H1 (cell line): ENCODE data around the gene CORIN. TPM values are rescaled to one million over a fixed set of nuclear protein-coding genes. Genes with fewer than 3 reads are reported as not detected.

Experiments used
- CTCF ChIA-PET: fragments of 300-600 bp; sonication (Branson Sonifier 250); formaldehyde crosslinking; loops from one replicate; lab custom pipeline; 2021; ENCODE audit not compliant: partially characterized antibody; lab: Charles Lee
- POLR2A ChIA-PET: fragments of 300-600 bp; sonication (Branson Sonifier 250); formaldehyde crosslinking; loops from one replicate; lab custom pipeline; 2021; ENCODE audit warnings: inconsistent platforms; ENCODE audit not compliant: partially characterized antibody; lab: Charles Lee
- DNase-seq, 2 experiments: peaks; one replicate each; pipeline versions ENCODE4 v3.0.0 to v3.0.0-alpha.2; 2010 to 2022; ENCODE audit warnings: low spot score in 2 of 2, low read depth in 1 of 2, mixed read lengths in 1 of 2
- FAIRE-seq: peaks from 2 replicates; lab custom pipeline; 2011; peaks lifted over from hg19 to GRCh38; lab: Jason Lieb, UNC
- H2AFZ ChIP-seq: 2 replicates; pipeline ENCODE4 v1.8.1; 2012; ENCODE audit warnings: low read length, inconsistent platforms
- H2AK5ac ChIP-seq: 2 replicates; pipeline ENCODE4 v1.6.1; 2013; ENCODE audit warnings: low read depth, low read length
- H2BK120ac ChIP-seq: replicated peaks from 2 replicates; pipeline ENCODE3; 2013; ENCODE audit warnings: low read depth, low read length, inconsistent platforms
- H2BK12ac ChIP-seq: 2 replicates; pipeline ENCODE4 v1.6.1; 2013; ENCODE audit warnings: low read depth, low read length
- H2BK15ac ChIP-seq: 2 replicates; pipeline ENCODE4 v1.6.1; 2013; ENCODE audit warnings: low read length
- H2BK20ac ChIP-seq: 2 replicates; pipeline ENCODE4 v1.6.1; 2013; ENCODE audit warnings: low read length
- H2BK5ac ChIP-seq: 2 replicates; pipeline ENCODE4 v1.6.1; 2013; ENCODE audit warnings: low read depth, low read length
- H3K14ac ChIP-seq: 2 replicates; pipeline ENCODE4 v1.6.1; 2013; ENCODE audit warnings: inconsistent platforms; ENCODE audit not compliant: insufficient read length
- H3K18ac ChIP-seq: 2 replicates; pipeline ENCODE4 v1.6.1; 2013; ENCODE audit warnings: low read length; ENCODE audit errors: extremely low read depth
- H3K23ac ChIP-seq: 2 replicates; pipeline ENCODE4 v1.6.1; 2013; ENCODE audit warnings: inconsistent platforms; ENCODE audit not compliant: insufficient read length
- H3K23me2 ChIP-seq: 2 replicates; pipeline ENCODE4 v1.6.1; 2013; ENCODE audit warnings: low read depth, low read length
- H3K27ac ChIP-seq: 2 replicates; pipeline ENCODE4 v1.6.1; 2011; ENCODE audit warnings: low read depth, low read length, inconsistent platforms
- H3K27me3 ChIP-seq, 4 experiments: replicated peaks in 1 of 4; 1 replicate in 1 of 4; 2 replicates in 3 of 4; pipeline versions ENCODE4 v1.6.1 to v1.8.1; 2011 to 2013; ENCODE audit warnings: low read length in 3 of 4, mild to moderate bottlenecking in 3 of 4, inconsistent platforms in 2 of 4, mixed read lengths in 2 of 4, moderate library complexity in 1 of 4; ENCODE audit not compliant: control insufficient read depth in 3 of 4, insufficient read depth in 3 of 4; ENCODE audit errors: extremely low read depth in 1 of 4
- H3K36me3 ChIP-seq, 4 experiments: 2 replicates each; pipeline versions ENCODE4 v1.6.1 to v1.8.1; 2011 to 2013; ENCODE audit warnings: mild to moderate bottlenecking in 4 of 4, low read length in 3 of 4, moderate library complexity in 2 of 4, control low read depth in 1 of 4, inconsistent platforms in 1 of 4; ENCODE audit not compliant: insufficient read depth in 4 of 4, control insufficient read depth in 2 of 4
- H3K4ac ChIP-seq: replicated peaks from 2 replicates; pipeline ENCODE3; 2013; ENCODE audit warnings: low read length, low read depth, mixed read lengths, inconsistent platforms; ENCODE audit not compliant: insufficient read length
- H3K4me1 ChIP-seq, 4 experiments: replicated peaks in 1 of 4; 1 replicate in 1 of 4; 2 replicates in 3 of 4; pipeline versions ENCODE4 v1.6.1 to v1.8.1; 2011 to 2013; ENCODE audit warnings: low read length in 3 of 4, inconsistent platforms in 2 of 4, mixed read lengths in 1 of 4; ENCODE audit not compliant: insufficient read depth in 4 of 4, control insufficient read depth in 3 of 4
- H3K4me2 ChIP-seq, 2 experiments: 2 replicates each; pipeline versions ENCODE4 v1.6.1 to v1.8.1; 2011 to 2013; ENCODE audit warnings: low read depth in 2 of 2, low read length in 2 of 2, control low read depth in 1 of 2, inconsistent platforms in 1 of 2, mild to moderate bottlenecking in 1 of 2; ENCODE audit not compliant: insufficient read depth in 1 of 2
- H3K4me3 ChIP-seq, 4 experiments: fragments of 200-600, 300-600 bp in 1 of 4; sonication (generic), shearing (Covaris generic), sonication (Bioruptor Twin) in 1 of 4; 2 replicates each; pipeline versions ENCODE4 v1.5.1 to v1.8.1; 2011 to 2016; ENCODE audit warnings: low read length in 4 of 4, low read depth in 3 of 4, control low read depth in 2 of 4, inconsistent platforms in 2 of 4, mild to moderate bottlenecking in 2 of 4, mixed read lengths in 1 of 4, moderate library complexity in 1 of 4; ENCODE audit not compliant: insufficient read depth in 2 of 4; ENCODE audit errors: extremely low read depth in 1 of 4
- H3K56ac ChIP-seq: replicated peaks from 2 replicates; pipeline ENCODE3; 2013; ENCODE audit warnings: low read depth, mild to moderate bottlenecking, mixed read lengths, low read length, inconsistent platforms; ENCODE audit not compliant: insufficient read length
- H3K79me1 ChIP-seq: 2 replicates; pipeline ENCODE4 v1.6.1; 2013; ENCODE audit warnings: low read depth, low read length, control low read depth
- H3K79me2 ChIP-seq, 2 experiments: 2 replicates each; pipeline versions ENCODE4 v1.6.1 to v1.8.1; 2012 to 2013; ENCODE audit warnings: low read length in 2 of 2, mild to moderate bottlenecking in 2 of 2, inconsistent platforms in 1 of 2; ENCODE audit not compliant: insufficient read depth in 2 of 2, control insufficient read depth in 1 of 2
- H3K9ac ChIP-seq, 4 experiments: replicated peaks in 1 of 4; 1 replicate in 1 of 4; 2 replicates in 3 of 4; pipeline versions ENCODE4 v1.6.1 to v1.8.1; 2011 to 2013; ENCODE audit warnings: low read depth in 3 of 4, low read length in 3 of 4, control low read depth in 2 of 4, mild to moderate bottlenecking in 2 of 4, moderate library complexity in 2 of 4, inconsistent platforms in 1 of 4; ENCODE audit errors: extremely low read depth in 1 of 4
- H3K9me3 ChIP-seq, 2 experiments: 2 replicates each; pipeline versions ENCODE4 v1.6.1 to v1.8.1; 2012 to 2013; ENCODE audit warnings: mild to moderate bottlenecking in 2 of 2, moderate library complexity in 2 of 2, control low read depth in 1 of 2, inconsistent platforms in 1 of 2, low read depth in 1 of 2, low read length in 1 of 2, mixed read lengths in 1 of 2; ENCODE audit not compliant: insufficient read depth in 2 of 2
- H4K20me1 ChIP-seq, 2 experiments: replicated peaks in 1 of 2; 2 replicates each; pipeline versions ENCODE3 to v1.8.1; 2011 to 2013; ENCODE audit warnings: inconsistent platforms in 2 of 2, low read length in 2 of 2, mild to moderate bottlenecking in 1 of 2; ENCODE audit not compliant: insufficient read depth in 2 of 2, control insufficient read depth in 1 of 2
- H4K5ac ChIP-seq: 2 replicates; pipeline ENCODE4 v1.6.1; 2013; ENCODE audit warnings: low read length, low read depth, mixed read lengths, inconsistent platforms; ENCODE audit not compliant: insufficient read length
- H4K8ac ChIP-seq: 2 replicates; pipeline ENCODE4 v1.8.0; 2013; ENCODE audit warnings: mild to moderate bottlenecking, moderate library complexity, low read length, inconsistent platforms; ENCODE audit not compliant: insufficient read depth; ENCODE audit errors: extremely low read depth
- H4K91ac ChIP-seq: replicated peaks from 2 replicates; pipeline ENCODE3; 2013; ENCODE audit warnings: low read length, mixed read lengths, inconsistent platforms; ENCODE audit not compliant: insufficient read length
- BRCA1 ChIP-seq: IDR thresholded peaks from 2 replicates; pipeline ENCODE4 v1.6.1; 2012; ENCODE audit warnings: low read depth, low read length, improper control_type of control experiment
- CBX8 ChIP-seq: fragments of 300-800, 300-1000 bp; sonication (generic); IDR thresholded peaks from 2 replicates; pipeline ENCODE4 v1.7.1; 2016; ENCODE audit warnings: low read depth, low read length, borderline replicate concordance
- JUN ChIP-seq: IDR thresholded peaks from 2 replicates; pipeline ENCODE4 v1.6.1; 2011; ENCODE audit warnings: low read depth, mild to moderate bottlenecking, improper control_type of control experiment, low read length
- KDM5A ChIP-seq: fragments of 200-600 bp; IDR thresholded peaks from 2 replicates; pipeline ENCODE4 v1.7.1; 2012; ENCODE audit warnings: mild to moderate bottlenecking, low read length, inconsistent platforms, mixed read lengths
- SIX5 ChIP-seq: IDR thresholded peaks from 2 replicates; pipeline ENCODE4 v1.6.1; 2011; ENCODE audit warnings: mild to moderate bottlenecking, low read depth, low read length
- SP4 ChIP-seq: IDR thresholded peaks from 2 replicates; pipeline ENCODE4 v1.6.1; 2012; ENCODE audit warnings: low read length, inconsistent platforms
- polyA plus RNA-seq, 7 experiments: library from polyadenylated mRNA; depleted of rRNA in 3 of 7; stranded (reverse) in 5 of 7; unstranded in 2 of 7; fragments of >200 nt in 5 of 7; fragments of 200-250 nt in 2 of 7; gene quantifications; 1 replicate in 5 of 7; 2 replicates in 1 of 7; 4 replicates in 1 of 7; pipeline versions ENCODE4 v1.2.1 to v1.2.3, GENCODE V29; 2011 to 2013; ENCODE audit warnings: missing spikeins in 2 of 7, mixed read lengths in 2 of 7
- total RNA-seq: library from RNA; stranded (reverse); fragmentation: NEBNext Ultra II Directional; extraction: Animal tissue kit (Norgen Biotek cat#: 25700); gene quantifications from 2 replicates; pipeline ENCODE4 v1.2.1, GENCODE V29; 2021
- TF ChIP-seq, protein P1 (sequence below): IDR thresholded peaks from 2 replicates; pipeline ENCODE4 v1.6.1; 2012; ENCODE audit warnings: inconsistent platforms
- TF ChIP-seq, protein P2 (sequence below): IDR thresholded peaks from 2 replicates; pipeline ENCODE4 v1.6.1; 2011; ENCODE audit warnings: low read depth, mild to moderate bottlenecking, low read length; ENCODE audit not compliant: insufficient read depth

The CORIN gene
- total and polyA plus RNA-seq, 2 of the 8 experiments (the other 6 are each of a cell fraction or from before 2014, with no cell fraction given): 0.09 to 0.32 TPM

DNA sequence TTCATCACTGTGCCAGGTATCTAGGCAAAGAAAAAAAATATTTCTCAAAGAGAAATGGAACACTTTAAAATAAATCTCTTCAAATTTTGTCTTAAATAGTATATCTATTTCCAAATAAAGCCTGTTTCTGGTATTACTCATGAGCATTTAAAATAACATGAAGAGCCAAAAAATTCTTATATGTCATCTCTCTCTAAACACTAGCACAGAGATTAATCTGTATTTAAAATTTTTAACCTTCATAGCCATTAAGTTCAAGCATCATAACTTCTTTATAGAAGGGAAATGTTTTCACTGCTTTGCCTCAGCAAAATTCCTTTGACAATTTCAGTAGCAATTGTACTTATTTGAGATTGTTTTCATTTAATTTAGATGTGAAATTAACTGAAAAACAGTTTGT, 5.1 kb upstream of the CORIN start:
- H3K14ac ChIP-seq: no peak overlapping the region
- ChIA-PET CTCF (interaction anchor here (0.6 to 8.6 kb wide), 5 partner anchors 92 to 352 kb away, joined by 3 to 282 read pairs (median 4); no protein-coding TSS in a partner anchor), POLR2A (interaction anchor here (0.8 kb wide), 1 partner anchor 65 kb away, joined by 3 read pairs; no protein-coding TSS in a partner anchor)
- no peak overlapping the region for H4K5ac ChIP-seq
- no peak overlapping the region for H3K23ac ChIP-seq
- no peak overlapping the region for H2BK15ac ChIP-seq
- no peak overlapping the region for H3K4me3 ChIP-seq
- no peaks in the 10 kb centered on the region for H3K79me2 ChIP-seq
- peaks cover 0 to 15% (median 3%) of the 10 kb centered on the region in 4 experiments; a peak in 6 of 8 replicates for H3K36me3 ChIP-seq
- no peak overlapping the region for H2BK12ac ChIP-seq
- TF ChIP-seq SP4: no peak
- no peak for TF ChIP-seq SIX5
- TF ChIP-seq, protein P1, sequence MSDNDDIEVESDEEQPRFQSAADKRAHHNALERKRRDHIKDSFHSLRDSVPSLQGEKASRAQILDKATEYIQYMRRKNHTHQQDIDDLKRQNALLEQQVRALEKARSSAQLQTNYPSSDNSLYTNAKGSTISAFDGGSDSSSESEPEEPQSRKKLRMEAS: no peak
- TF ChIP-seq, protein P2, sequence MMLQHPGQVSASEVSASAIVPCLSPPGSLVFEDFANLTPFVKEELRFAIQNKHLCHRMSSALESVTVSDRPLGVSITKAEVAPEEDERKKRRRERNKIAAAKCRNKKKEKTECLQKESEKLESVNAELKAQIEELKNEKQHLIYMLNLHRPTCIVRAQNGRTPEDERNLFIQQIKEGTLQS: no peak
- no peak for TF ChIP-seq BRCA1
- TF ChIP-seq CBX8: no peak
- TF ChIP-seq JUN: no peak
- TF ChIP-seq KDM5A: no peak
- TF ChIP-seq, all 59 proteins: peak for 0
- peaks cover 0 to 5% (median 2%) of the 10 kb centered on the region in 4 experiments; a peak in 3 of 7 replicates for H3K27me3 ChIP-seq
- no peak overlapping the region for H4K91ac ChIP-seq
- peaks cover 0 to 4% (median 0%) of the 10 kb centered on the region in 4 experiments; a peak in 3 of 7 replicates for H3K4me1 ChIP-seq
- peaks cover 3% of the 10 kb centered on the region; the same call in 1 of the 2 replicates for H3K23me2 ChIP-seq
- H3K9ac ChIP-seq: no peak overlapping the region
- no peaks in the 10 kb centered on the region for H3K9me3 ChIP-seq
- no peak overlapping the region for H2BK120ac ChIP-seq
- H2AFZ ChIP-seq: no peak overlapping the region
- peaks cover 2 to 7% of the 10 kb centered on the region in 2 experiments for H4K20me1 ChIP-seq
- H3K56ac ChIP-seq: no peak overlapping the region
- no peak overlapping the region for H4K8ac ChIP-seq
- no peak overlapping the region for H2BK5ac ChIP-seq
- DNase-seq (no peak), FAIRE-seq (no peak)
- no peak overlapping the region for H2AK5ac ChIP-seq
- H3K18ac ChIP-seq: no peak overlapping the region
- H3K79me1 ChIP-seq: no peaks in the 10 kb centered on the region
- H3K4ac ChIP-seq: no peak overlapping the region
- H2BK20ac ChIP-seq: no peak overlapping the region
- H3K4me2 ChIP-seq: no peak overlapping the region
- no peak overlapping the region for H3K27ac ChIP-seq
